Measurements from ENCODE around the gene OR2T5. TPM values are rescaled to one million over a fixed set of nuclear protein-coding genes. Genes with fewer than 3 reads are reported as not detected.
"Not testable (repeated sequence)": the region's sequence is repeated elsewhere in the genome, so short reads cannot be mapped to it uniquely, and the experiment has no call there.

The OR2T5 gene
- total RNA-seq, 1 experiment from 2014 or later = not detected

GRCh38 chr1:248521856-248522255, 33.5 kb downstream of the OR2T5 start:
- Histone ChIP-seq H3K9me3 (ENCODE audit: control insufficient read depth in 1 of 2, insufficient read depth in 1 of 2, low read depth in 1 of 2, low read length in 2 of 2) (no peaks in the 10 kb centered on the region; a peak in 2 of 4 replicates), H3K9ac (ENCODE audit: low read length) (no peak overlapping the region), H3K27me3 (ENCODE audit: insufficient read depth, low read length) (no peaks in the 10 kb centered on the region), H3K9me2 (ENCODE audit: insufficient read depth) (no peaks in the 10 kb centered on the region), H3K4me3 (replicated peaks in 1 of 2; ENCODE audit: low read depth in 1 of 2, low read length in 2 of 2) (no peak overlapping the region), H3K4me1 (ENCODE audit: control insufficient read depth in 1 of 2, insufficient read depth in 2 of 2, low read length in 2 of 2) (no peaks in the 10 kb centered on the region), H3K79me2 (ENCODE audit: insufficient read depth, low read length) (no peaks in the 10 kb centered on the region), H3K36me3 (ENCODE audit: control insufficient read depth in 1 of 2, insufficient read depth in 2 of 2, low read length in 2 of 2) (no peaks in the 10 kb centered on the region), H3K27ac (ENCODE audit: low read depth, low read length) (no peak overlapping the region), H3K4me2 (ENCODE audit: low read length) (no peak overlapping the region), H2AFZ (ENCODE audit: low read depth, low read length, poor library complexity, severe bottlenecking) (no peak overlapping the region), H4K20me1 (ENCODE audit: insufficient read depth) (no peaks in the 10 kb centered on the region)
- no peak for DNase-seq (ENCODE audit: low read depth, low spot score)
- RAD21 ChIA-PET (ENCODE audit: low non-redundant PET in 1 of 2, low total read pairs in 2 of 2, uncharacterized antibody in 2 of 2, unreplicated experiment in 2 of 2) = no interaction called here
- no peak for TF ChIP-seq ZNF274 (IDR thresholded peaks at IDR 0.05; ENCODE audit: low read depth, low read length)
- no peak for TF ChIP-seq FOSL1 (IDR thresholded peaks at IDR 0.05; ENCODE audit: low read depth)
- no peak for TF ChIP-seq ZBTB33 (IDR thresholded peaks at IDR 0.05; ENCODE audit: extremely low read depth, insufficient replicate concordance, low read length)
- TF ChIP-seq YY1 (IDR thresholded peaks at IDR 0.05; ENCODE audit: extremely low read depth, insufficient replicate concordance, low read depth, low read length) = no peak
- CTCF ChIA-PET = no interaction called here
- BruUV-seq (replicated peaks) = no TSS peak
- no peak for ATAC-seq
- intact Hi-C loops (cut with micrococcal nuclease) = no loop called here
- POLR2A ChIA-PET = no interaction called here

DNA sequence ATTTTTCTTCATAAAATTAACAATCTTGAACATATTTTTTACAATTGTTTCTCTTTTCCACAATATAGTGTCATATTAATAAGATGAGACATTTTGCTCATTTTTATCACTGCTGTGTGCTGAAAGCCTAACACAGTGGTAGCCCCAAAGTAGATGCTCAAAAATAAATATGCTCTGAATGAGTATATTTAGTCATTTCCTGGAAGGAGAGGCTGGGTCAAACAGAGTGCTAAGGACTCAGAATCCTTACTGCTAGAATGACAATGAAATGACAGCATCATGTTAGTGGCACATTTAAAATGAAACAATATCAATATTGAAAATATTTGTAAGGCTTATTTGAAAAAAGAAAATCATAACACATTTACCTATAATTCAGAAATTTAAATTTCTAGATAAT, 49.1 kb downstream of the OR2T5 start:
- CTCF ChIA-PET = not testable (repeated sequence)

More for the DNA sequence above, 49.1 kb downstream of the OR2T5 start:
- H3K4me3 ChIP-seq (replicated peaks in 1 of 2; ENCODE audit: low read depth in 1 of 2, low read length in 2 of 2); POLR2A ChIA-PET; RAD21 ChIA-PET (ENCODE audit: low non-redundant PET in 1 of 2, low total read pairs in 2 of 2, uncharacterized antibody in 2 of 2, unreplicated experiment in 2 of 2); DNase-seq (ENCODE audit: low read depth, low spot score); H3K36me3 ChIP-seq (ENCODE audit: control insufficient read depth in 1 of 2, insufficient read depth in 2 of 2, low read length in 2 of 2); H3K4me1 ChIP-seq (ENCODE audit: control insufficient read depth in 1 of 2, insufficient read depth in 2 of 2, low read length in 2 of 2); H3K9me3 ChIP-seq (ENCODE audit: control insufficient read depth in 1 of 2, insufficient read depth in 1 of 2, low read depth in 1 of 2, low read length in 2 of 2); H4K20me1 ChIP-seq (ENCODE audit: insufficient read depth); H3K9me2 ChIP-seq (ENCODE audit: insufficient read depth); H3K27ac ChIP-seq (ENCODE audit: low read depth, low read length); H3K4me2 ChIP-seq (ENCODE audit: low read length); BruUV-seq (replicated peaks); H3K79me2 ChIP-seq (ENCODE audit: insufficient read depth, low read length); ATAC-seq; H2AFZ ChIP-seq (ENCODE audit: low read depth, low read length, poor library complexity, severe bottlenecking); H3K27me3 ChIP-seq (ENCODE audit: insufficient read depth, low read length); intact Hi-C loops (cut with micrococcal nuclease); H3K9ac ChIP-seq (ENCODE audit: low read length): not testable (repeated sequence)

Other genes with a start within 250 kb of the OR2T5 start
- not detected for gene OR2T33, start 210.6 kb upstream of the OR2T5 start, total RNA-seq (2021; ENCODE audit: unreplicated experiment)
- not detected for gene OR2T12, start 185.2 kb upstream of the OR2T5 start, total RNA-seq (2021; ENCODE audit: unreplicated experiment)
- gene OR2M7, start 164.0 kb upstream of the OR2T5 start, total RNA-seq (2021; ENCODE audit: unreplicated experiment) = not detected
- gene OR14C36, start 139.8 kb upstream of the OR2T5 start, total RNA-seq (2021; ENCODE audit: unreplicated experiment) = not detected
- gene OR2T4, start 126.9 kb upstream of the OR2T5 start, total RNA-seq (2021; ENCODE audit: unreplicated experiment) = not detected
- gene OR2T6, start 112.8 kb upstream of the OR2T5 start, total RNA-seq (2021; ENCODE audit: unreplicated experiment) = not detected
- not detected for gene OR2T1, start 85.5 kb upstream of the OR2T5 start, total RNA-seq (2021; ENCODE audit: unreplicated experiment)
- gene OR2T2, start 43.0 kb upstream of the OR2T5 start, total RNA-seq (2021; ENCODE audit: unreplicated experiment) = not detected
- gene OR2T3, start 15.2 kb upstream of the OR2T5 start, total RNA-seq (2021; ENCODE audit: unreplicated experiment) = not detected
- not detected for gene OR2G6, start 19.5 kb downstream of the OR2T5 start, total RNA-seq (2021; ENCODE audit: unreplicated experiment)
- not detected for gene OR2T29, start 74.2 kb downstream of the OR2T5 start, total RNA-seq (2021; ENCODE audit: unreplicated experiment)
- gene OR2T34, start 86.2 kb downstream of the OR2T5 start, total RNA-seq (2021; ENCODE audit: unreplicated experiment) = not detected
- not detected for gene OR2T10, start 109.1 kb downstream of the OR2T5 start, total RNA-seq (2021; ENCODE audit: unreplicated experiment)
- not detected for gene OR2T11, start 146.5 kb downstream of the OR2T5 start, total RNA-seq (2021; ENCODE audit: unreplicated experiment)
- not detected for gene OR2T35, start 156.7 kb downstream of the OR2T5 start, total RNA-seq (2021; ENCODE audit: unreplicated experiment)
- not detected for gene OR2T27, start 166.9 kb downstream of the OR2T5 start, total RNA-seq (2021; ENCODE audit: unreplicated experiment)
- gene OR14I1, start 214.2 kb downstream of the OR2T5 start, total RNA-seq (2021; ENCODE audit: unreplicated experiment) = not detected

All from HCT116 (cell line).